ENCODE measurements around the gene OGFOD1. TPM values are rescaled to one million over a fixed set of nuclear protein-coding genes. Genes with fewer than 3 reads are reported as not detected.
A peak's percentile ranks its signal among the peaks of the same experiment; 100 is the strongest.

OGFOD1 gene
- total and polyA plus RNA-seq, 2 experiments from 2014 or later: 74.5 to 76.3 TPM

DNA sequence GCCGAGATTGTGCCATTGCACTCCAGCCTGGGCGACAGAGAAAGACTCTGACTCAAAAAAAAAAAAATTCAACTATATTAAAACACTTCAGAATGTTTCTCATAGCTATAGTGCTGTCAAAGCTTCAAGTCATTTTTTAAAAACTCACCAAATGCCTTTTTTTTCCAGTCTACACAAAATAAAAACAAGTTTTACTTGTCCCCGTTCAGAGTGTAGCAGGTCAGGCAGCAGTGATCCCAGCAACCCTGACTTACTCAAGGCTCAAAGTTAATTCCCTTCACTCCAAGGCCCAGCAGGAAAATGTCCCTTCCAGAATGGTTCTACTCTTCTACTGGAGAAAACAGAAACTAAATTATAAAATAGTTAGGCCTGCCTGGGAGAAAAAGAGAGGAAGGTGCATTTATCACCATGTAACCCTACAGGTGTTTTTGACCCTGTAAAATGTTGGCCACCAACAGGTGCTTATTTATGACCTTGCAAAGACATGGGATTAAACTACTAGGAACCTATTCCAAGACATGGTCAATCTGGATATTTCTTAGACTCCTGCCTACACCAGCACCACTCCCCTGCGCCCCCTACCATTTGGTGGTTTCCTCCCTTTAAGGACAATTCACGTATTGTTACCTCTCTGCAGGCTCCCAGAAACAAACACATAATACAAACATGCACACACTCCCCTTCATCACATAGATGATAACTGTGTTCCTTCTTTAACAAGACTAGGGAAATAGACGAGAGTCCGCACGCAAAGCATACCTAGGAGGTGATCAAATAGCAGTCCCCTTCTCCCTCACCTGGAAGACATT lies 31.4 kb upstream of the OGFOD1 start:
- Histone ChIP-seq H3F3A (replicated peaks; ENCODE audit: low read depth) (no peaks in the 10 kb centered on the region), H3K27me3 (ENCODE audit: insufficient read depth) (peaks cover 15% of the 10 kb centered on the region), H3K4me3 (no peak overlapping the region), H4K20me1 (replicated peaks; ENCODE audit: insufficient read depth) (peaks cover 23% of the 10 kb centered on the region), H3K4me2 (no peak overlapping the region), H3K36me3 (ENCODE audit: insufficient read depth) (no peaks in the 10 kb centered on the region), H3K27ac (ENCODE audit: low read depth) (no peak overlapping the region), H3K4me1 (ENCODE audit: insufficient read depth) (peaks cover 43% of the 10 kb centered on the region), H3K9me2 (ENCODE audit: insufficient read depth) (peaks cover 3% of the 10 kb centered on the region; the same call in 1 of the 2 replicates), H2AFZ (no peak overlapping the region), H3K79me2 (replicated peaks; ENCODE audit: insufficient read depth) (peaks cover 91% of the 10 kb centered on the region)
- Mint-ChIP-seq H3K27me3 (ENCODE audit: insufficient read depth, low read depth, poor library complexity) (peaks cover 21% of the 10 kb centered on the region), H3K4me3 (no peak overlapping the region), H3K27ac (no peak overlapping the region), H3K4me1 (peaks cover 43% of the 10 kb centered on the region), H3K9me3 (no peaks in the 10 kb centered on the region), H3K36me3 (ENCODE audit: low read depth) (no peaks in the 10 kb centered on the region)
- no peak for ATAC-seq
- DNase-seq (ENCODE audit: low spot score): peak; percentile 4
- no peak for TF ChIP-seq REST (IDR thresholded peaks at IDR 0.05; ENCODE audit: unreplicated experiment)
- TF ChIP-seq CTCF (conservative IDR thresholded peaks at IDR 0.05; ENCODE audit: low read depth in 2 of 2): peak; percentile 32 to 47; a peak in 3 of 4 replicates

DNA sequence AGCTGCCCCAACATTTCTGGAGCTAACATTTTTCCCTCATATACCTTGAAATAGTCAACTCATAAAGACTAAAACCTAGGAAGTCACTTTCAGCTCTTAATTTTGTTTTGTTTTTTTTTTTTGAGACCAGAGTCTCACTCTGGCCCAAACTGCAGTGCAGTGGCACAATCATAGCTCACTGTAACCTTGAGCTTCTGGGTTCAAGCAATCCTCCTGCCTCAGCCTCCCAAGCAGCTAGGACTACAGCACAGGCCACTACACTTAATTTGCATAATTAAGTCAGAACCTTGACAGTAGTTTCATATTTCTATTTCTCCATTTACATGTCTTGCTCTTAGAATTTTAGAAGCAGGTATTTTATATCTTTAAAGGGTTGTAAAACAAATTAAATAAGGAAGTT lies 30.7 kb upstream of the OGFOD1 start:
- Histone ChIP-seq H3K4me3 (no peak overlapping the region), H3K9me2 (ENCODE audit: insufficient read depth) (peaks cover 3% of the 10 kb centered on the region; the same call in 1 of the 2 replicates), H3K4me1 (ENCODE audit: insufficient read depth) (peaks cover 36% of the 10 kb centered on the region), H3K79me2 (replicated peaks; ENCODE audit: insufficient read depth) (peaks cover 86% of the 10 kb centered on the region), H3K27me3 (ENCODE audit: insufficient read depth) (peaks cover 15% of the 10 kb centered on the region), H3K36me3 (ENCODE audit: insufficient read depth) (no peaks in the 10 kb centered on the region), H4K20me1 (replicated peaks; ENCODE audit: insufficient read depth) (peaks cover 23% of the 10 kb centered on the region), H3K27ac (ENCODE audit: low read depth) (no peak overlapping the region), H3K4me2 (no peak overlapping the region), H3F3A (replicated peaks; ENCODE audit: low read depth) (no peaks in the 10 kb centered on the region), H2AFZ (no peak overlapping the region)
- ATAC-seq: no peak
- no peak for TF ChIP-seq ETS1 (IDR thresholded peaks at IDR 0.05)
- Mint-ChIP-seq H3K27me3 (ENCODE audit: insufficient read depth, low read depth, poor library complexity) (peaks cover 21% of the 10 kb centered on the region), H3K36me3 (ENCODE audit: low read depth) (no peaks in the 10 kb centered on the region), H3K9me3 (no peaks in the 10 kb centered on the region), H3K27ac (no peak overlapping the region), H3K4me3 (no peak overlapping the region), H3K4me1 (peaks cover 37% of the 10 kb centered on the region)
- no peak for DNase-seq (ENCODE audit: low spot score)
